BLaER1 (cell line): ENCODE measurements around the gene SF3A2.

Source experiments
- H3K27ac ChIP-seq: shearing (Covaris generic); formaldehyde crosslinking; 2 replicates; pipeline ENCODE4 v1.8.1; 2022
- H3K27me3 ChIP-seq: shearing (Covaris generic); formaldehyde crosslinking; 2 replicates; pipeline ENCODE4 v1.8.1; 2022
- H3K36me3 ChIP-seq: shearing (Covaris generic); formaldehyde crosslinking; 2 replicates; pipeline ENCODE4 v1.8.1; 2022
- H3K4me1 ChIP-seq: shearing (Covaris generic); formaldehyde crosslinking; 2 replicates; pipeline ENCODE4 v1.8.1; 2022
- H3K4me2 ChIP-seq: shearing (Covaris generic); formaldehyde crosslinking; 2 replicates; pipeline ENCODE4 v1.8.1; 2022
- H3K4me3 ChIP-seq: shearing (Covaris generic); formaldehyde crosslinking; 2 replicates; pipeline ENCODE4 v1.8.1; 2022
- H3K9ac ChIP-seq: shearing (Covaris generic); formaldehyde crosslinking; 2 replicates; pipeline ENCODE4 v1.8.1; 2022
- H3K9me3 ChIP-seq: shearing (Covaris generic); formaldehyde crosslinking; 2 replicates; pipeline ENCODE4 v1.8.1; 2022
- H4K20me1 ChIP-seq: shearing (Covaris generic); formaldehyde crosslinking; 2 replicates; pipeline ENCODE4 v1.8.1; 2022
- Cebpa-rat ChIP-seq: shearing (Covaris generic); IDR thresholded peaks from 2 replicates; pipeline ENCODE4 v1.8.1; 2022

The SF3A2 gene

GRCh38 chr19:2251106-2252054 lies 14.8 kb downstream of the SF3A2 start:
- H4K20me1 ChIP-seq, result peaks cover 79% of the 10 kb centered on the region
- H3K4me2 ChIP-seq, result peak overlapping the region; percentile 89; the same call in 1 of the 2 replicates
- peaks cover 37% of the 10 kb centered on the region for H3K36me3 ChIP-seq
- no peaks in the 10 kb centered on the region for H3K9me3 ChIP-seq
- no peak overlapping the region for H3K9ac ChIP-seq
- peaks cover 67% of the 10 kb centered on the region for H3K27me3 ChIP-seq
- H3K4me1 ChIP-seq, result peaks cover 57% of the 10 kb centered on the region
- peak overlapping the region; percentile 60; the same call in 1 of the 2 replicates for H3K4me3 ChIP-seq
- H3K27ac ChIP-seq, result no peak overlapping the region
- TF ChIP-seq Cebpa-rat, result no peak

DNA sequence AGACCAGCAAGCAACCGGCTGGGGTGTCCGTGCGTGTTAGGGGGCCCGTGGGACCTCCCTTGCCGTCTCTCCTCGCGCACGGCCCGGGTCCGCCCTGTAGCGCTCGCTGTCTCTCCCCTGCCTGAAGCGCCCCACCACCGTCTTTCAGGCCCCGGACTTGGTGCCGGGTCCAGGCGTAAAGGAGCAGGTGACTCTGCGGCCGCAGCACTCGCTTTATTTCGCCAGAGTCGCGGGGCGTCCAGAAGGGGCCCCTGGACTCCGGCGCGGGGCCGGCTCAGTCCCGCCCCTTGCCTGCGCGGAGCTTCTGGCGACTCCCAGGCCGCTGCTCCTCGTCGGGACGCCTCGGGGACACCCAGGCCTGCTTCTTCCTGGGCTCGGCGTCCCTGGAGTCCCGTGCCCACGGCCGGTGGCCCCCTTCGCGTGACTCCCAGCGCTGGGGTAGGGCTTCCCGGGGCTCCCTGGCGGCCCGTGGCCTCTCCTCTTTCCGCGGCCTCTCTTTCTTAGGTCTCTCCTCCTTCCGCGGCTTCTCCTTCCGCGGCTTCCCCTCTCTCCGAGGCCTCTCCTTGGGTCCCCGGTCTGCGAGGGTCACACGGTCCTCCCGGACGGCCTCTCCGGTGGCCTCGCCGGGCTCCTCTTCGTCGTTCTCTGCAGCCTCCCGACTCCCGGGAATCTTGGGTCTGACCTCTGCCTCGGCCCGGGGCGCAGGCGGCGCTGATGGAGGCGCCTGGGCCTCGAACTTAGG lies 15.6 kb downstream of the SF3A2 start:
- TF ChIP-seq Cebpa-rat, result no peak
- 0 out of 2 replicates have a peak overlapping the region, but pooled peaks have one; percentile 30 for H3K9ac ChIP-seq
- H3K9me3 ChIP-seq, result no peaks in the 10 kb centered on the region
- peaks cover 29% of the 10 kb centered on the region for H3K36me3 ChIP-seq
- H3K27ac ChIP-seq, result no peak overlapping the region
- H3K4me2 ChIP-seq, result peak overlapping the region; percentile 89
- peak overlapping the region; percentile 60 for H3K4me3 ChIP-seq
- peaks cover 67% of the 10 kb centered on the region for H3K27me3 ChIP-seq
- H3K4me1 ChIP-seq, result peaks cover 66% of the 10 kb centered on the region
- H4K20me1 ChIP-seq, result peaks cover 70% of the 10 kb centered on the region

DNA sequence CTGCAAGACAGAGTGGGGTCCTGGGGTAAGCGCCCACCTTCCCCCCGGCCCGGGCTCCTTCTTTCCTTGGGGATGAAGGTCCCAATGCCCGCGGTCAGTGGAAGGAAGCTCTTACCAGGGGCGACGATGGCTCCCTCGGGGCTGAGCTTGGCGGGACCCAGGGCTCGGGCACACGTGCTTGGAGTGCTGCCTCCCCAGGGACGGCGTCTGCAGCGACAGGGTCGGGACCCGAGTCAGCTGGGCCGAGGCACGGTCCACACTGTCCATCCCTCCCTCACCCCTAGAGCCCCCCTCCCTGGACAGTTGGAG lies 16.1 kb downstream of the SF3A2 start:
- no peak for TF ChIP-seq Cebpa-rat
- no peaks in the 10 kb centered on the region for H3K9me3 ChIP-seq
- peak overlapping the region; percentile 60 for H3K4me3 ChIP-seq
- no peak overlapping the region for H3K27ac ChIP-seq
- peaks cover 23% of the 10 kb centered on the region for H3K36me3 ChIP-seq
- H3K4me1 ChIP-seq, result peaks cover 71% of the 10 kb centered on the region
- H3K27me3 ChIP-seq, result peaks cover 67% of the 10 kb centered on the region
- H3K4me2 ChIP-seq, result peak overlapping the region; percentile 89
- 0 out of 2 replicates have a peak overlapping the region, but pooled peaks have one; percentile 30 for H3K9ac ChIP-seq
- peaks cover 65% of the 10 kb centered on the region for H4K20me1 ChIP-seq

GRCh38 chr19:2253106-2254063 lies 16.8 kb downstream of the SF3A2 start:
- Histone ChIP-seq H3K27ac (no peak overlapping the region), H3K4me1 (peaks cover 77% of the 10 kb centered on the region), H3K9me3 (no peaks in the 10 kb centered on the region), H3K4me2 (peak overlapping the region; percentile 89), H3K4me3 (peak overlapping the region; percentile 60), H3K27me3 (peaks cover 67% of the 10 kb centered on the region), H3K36me3 (peaks cover 18% of the 10 kb centered on the region), H3K9ac (peak overlapping the region; percentile 30; the same call in 1 of the 2 replicates), H4K20me1 (peaks cover 59% of the 10 kb centered on the region)
- no peak for TF ChIP-seq Cebpa-rat

- H4K20me1 ChIP-seq, result peaks cover 50% of the 10 kb centered on the region
- H3K36me3 ChIP-seq, result peaks cover 9% of the 10 kb centered on the region
- no peak overlapping the region for H3K9ac ChIP-seq
- no peak overlapping the region for H3K27ac ChIP-seq
- H3K27me3 ChIP-seq, result peaks cover 60% of the 10 kb centered on the region
- peak overlapping the region; percentile 60; the same call in 1 of the 2 replicates for H3K4me3 ChIP-seq
- peaks cover 86% of the 10 kb centered on the region for H3K4me1 ChIP-seq
- no peaks in the 10 kb centered on the region for H3K9me3 ChIP-seq
- TF ChIP-seq Cebpa-rat, result no peak
- peak overlapping the region; percentile 89 for H3K4me2 ChIP-seq
These were observed 17.6 kb downstream of the SF3A2 start for GRCh38 chr19:2254064-2254872.

- peaks cover 40% of the 10 kb centered on the region for H4K20me1 ChIP-seq
- H3K27me3 ChIP-seq, result peaks cover 50% of the 10 kb centered on the region
- peak overlapping the region; percentile 72 for H3K27ac ChIP-seq
- TF ChIP-seq Cebpa-rat, result no peak
- peak overlapping the region; percentile 40; the same call in 1 of the 2 replicates for H3K9ac ChIP-seq
- peaks cover 4% of the 10 kb centered on the region; the same call in 1 of the 2 replicates for H3K36me3 ChIP-seq
- no peaks in the 10 kb centered on the region for H3K9me3 ChIP-seq
- peaks cover 96% of the 10 kb centered on the region for H3K4me1 ChIP-seq
- peak overlapping the region; percentile 86 for H3K4me2 ChIP-seq
- H3K4me3 ChIP-seq, result no peak overlapping the region
These were observed 18.7 kb downstream of the SF3A2 start for GRCh38 chr19:2255112-2255845.

GRCh38 chr19:2255982-2256685 lies 19.5 kb downstream of the SF3A2 start, which contains the start of gene JSRP1:
JSRP1 (minus strand) TSS chr19:2256417; CDS start chr19:2255314, 1,103 bp downstream.
- H3K4me2 ChIP-seq, result peak within 1 kb of the TSS; percentile 86
- peaks cover 31% of the 10 kb centered on the region for H4K20me1 ChIP-seq
- no peaks in the 10 kb centered on the region for H3K9me3 ChIP-seq
- H3K27me3 ChIP-seq, result peaks cover 41% of the 10 kb centered on the region
- peak within 1 kb of the TSS; percentile 45 for H3K9ac ChIP-seq
- no peak within 1 kb of the TSS for H3K4me3 ChIP-seq
- peaks cover 99% of the 10 kb centered on the region for H3K4me1 ChIP-seq
- H3K36me3 ChIP-seq, result peaks cover 4% of the 10 kb centered on the region; the same call in 1 of the 2 replicates
- H3K27ac ChIP-seq, result peak within 1 kb of the TSS; percentile 80
- TF ChIP-seq Cebpa-rat, result no peak
